ENCODE measurements around the gene C3orf52. TPM values are rescaled to one million over a fixed set of nuclear protein-coding genes. Genes with fewer than 3 reads are reported as not detected.

C3orf52 gene
- total and polyA plus RNA-seq, 2 donors (not counting 1 experiment from before 2014, with no cell fraction given), result 0.18 to 3.9 TPM

- Mint-ChIP-seq H3K9me3 (ENCODE audit: insufficient read depth) (no peaks in the 10 kb centered on the region), H3K27me3 (peaks cover 24% of the 10 kb centered on the region), H3K4me1 (no peaks in the 10 kb centered on the region), H3K4me3 (no peak overlapping the region), H3K27ac (no peak overlapping the region)
- Histone ChIP-seq H3K36me3 (replicated peaks in 1 of 2; ENCODE audit: control extremely low read depth in 1 of 2, control insufficient read depth in 1 of 2, extremely low read depth in 1 of 2, insufficient read depth in 2 of 2, low read length in 1 of 2) (no peaks in the 10 kb centered on the region), H3K9me3 (ENCODE audit: control extremely low read depth in 1 of 3, control insufficient read depth in 2 of 3, insufficient read depth in 1 of 3, low read length in 2 of 3) (no peaks in the 10 kb centered on the region), H3K4me1 (ENCODE audit: control insufficient read depth in 2 of 2, insufficient read depth in 2 of 2, low read length in 2 of 2) (peaks cover 2% of the 10 kb centered on the region in 2 donors), H3K9ac (ENCODE audit: low read length) (no peak overlapping the region), H3K79me2 (ENCODE audit: control insufficient read depth, insufficient read depth, low read length) (no peaks in the 10 kb centered on the region), H2AFZ (ENCODE audit: insufficient read depth, low read depth, low read length, poor library complexity, severe bottlenecking) (no peak overlapping the region), H4K20me1 (ENCODE audit: control insufficient read depth, insufficient read depth, low read length, poor library complexity, severe bottlenecking) (no peaks in the 10 kb centered on the region), H3K4me2 (replicated peaks; ENCODE audit: low read depth, low read length, poor library complexity, severe bottlenecking) (no peak overlapping the region), H3K4me3 (ENCODE audit: control extremely low read depth in 1 of 5, extremely low read depth in 1 of 5, insufficient read depth in 1 of 5, low read depth in 2 of 5, low read length in 4 of 5) (no peak overlapping the region), H3K27ac (ENCODE audit: low read length in 2 of 2) (no peak overlapping the region), H3K27me3 (replicated peaks in 1 of 4; ENCODE audit: control extremely low read depth in 1 of 4, control insufficient read depth in 3 of 4, insufficient read depth in 4 of 4, low read length in 3 of 4) (peaks cover 0 to 3% (median 0%) of the 10 kb centered on the region in 4 experiments)
- ChIA-PET CTCF (no interaction called here), POLR2A (no interaction called here)
- WGBS (ENCODE audit: insufficient coverage), result 85% methylated on average over 6 of the region's 8 CpGs
- ATAC-seq (ENCODE audit: low read depth), result no peak
- DNase-seq, result no peak
- no peak for TF ChIP-seq EZH2 (IDR thresholded peaks at IDR 0.05; ENCODE audit: borderline replicate concordance, insufficient read depth, low read depth, low read length, poor library complexity, severe bottlenecking)
- no peak for TF ChIP-seq CTCF (IDR thresholded peaks at IDR 0.05)
- intact Hi-C loops (cut with micrococcal nuclease), result no loop called here
Measured at GRCh38 chr3:112048911-112049310, 37.3 kb upstream of the C3orf52 start.

GRCh38 chr3:112053229-112053628 lies 33.0 kb upstream of the C3orf52 start:
- peaks cover 0 to 3% (median 0%) of the 10 kb centered on the region in 4 experiments for H3K27me3 ChIP-seq (replicated peaks in 1 of 4; ENCODE audit: control extremely low read depth in 1 of 4, control insufficient read depth in 3 of 4, insufficient read depth in 4 of 4, low read length in 3 of 4)
- ChIA-PET POLR2A (no interaction called here), CTCF (interaction anchor here (0.8 to 1.6 kb wide), 2 partner anchors 10 to 338 kb away, joined by 3 to 13 read pairs; no protein-coding TSS in a partner anchor)
- Mint-ChIP-seq H3K27me3 (peaks cover 26% of the 10 kb centered on the region), H3K4me1 (no peaks in the 10 kb centered on the region), H3K9me3 (ENCODE audit: insufficient read depth) (no peaks in the 10 kb centered on the region), H3K27ac (no peak overlapping the region), H3K4me3 (no peak overlapping the region)
- no peaks in the 10 kb centered on the region for H3K36me3 ChIP-seq (replicated peaks in 1 of 2; ENCODE audit: control extremely low read depth in 1 of 2, control insufficient read depth in 1 of 2, extremely low read depth in 1 of 2, insufficient read depth in 2 of 2, low read length in 1 of 2)
- intact Hi-C loops (cut with micrococcal nuclease), result no loop called here
- no peaks in the 10 kb centered on the region for H3K4me1 ChIP-seq (ENCODE audit: control insufficient read depth in 2 of 2, insufficient read depth in 2 of 2, low read length in 2 of 2)
- no peaks in the 10 kb centered on the region for H4K20me1 ChIP-seq (ENCODE audit: control insufficient read depth, insufficient read depth, low read length, poor library complexity, severe bottlenecking)
- H3K27ac ChIP-seq (ENCODE audit: low read length in 2 of 2), result no peak overlapping the region
- no peak overlapping the region for H3K4me2 ChIP-seq (replicated peaks; ENCODE audit: low read depth, low read length, poor library complexity, severe bottlenecking)
- WGBS (ENCODE audit: insufficient coverage), result no CpG with 5 or more reads among the region's 1 CpG
- TF ChIP-seq CTCF (IDR thresholded peaks at IDR 0.05), result no peak
- no peak for TF ChIP-seq EZH2 (IDR thresholded peaks at IDR 0.05; ENCODE audit: borderline replicate concordance, insufficient read depth, low read depth, low read length, poor library complexity, severe bottlenecking)
- H3K79me2 ChIP-seq (ENCODE audit: control insufficient read depth, insufficient read depth, low read length), result no peaks in the 10 kb centered on the region
- H3K9me3 ChIP-seq (ENCODE audit: control extremely low read depth in 1 of 3, control insufficient read depth in 2 of 3, insufficient read depth in 1 of 3, low read length in 2 of 3), result no peaks in the 10 kb centered on the region
- no peak overlapping the region for H2AFZ ChIP-seq (ENCODE audit: insufficient read depth, low read depth, low read length, poor library complexity, severe bottlenecking)
- H3K4me3 ChIP-seq (ENCODE audit: control extremely low read depth in 1 of 5, extremely low read depth in 1 of 5, insufficient read depth in 1 of 5, low read depth in 2 of 5, low read length in 4 of 5), result no peak overlapping the region
- H3K9ac ChIP-seq (ENCODE audit: low read length), result no peak overlapping the region
- DNase-seq, result no peak
- ATAC-seq (ENCODE audit: low read depth), result no peak

Measured in B cell (primary cell).